GM19043 (cell line): Measurements from ENCODE around the gene DUSP28.
"Not testable (repeated sequence)": the region's sequence is repeated elsewhere in the genome, so short reads cannot be mapped to it uniquely, and the experiment has no call there.

ENCODE experiments used
- ATAC-seq: cut with Tn5 transposase; IDR thresholded peaks from one replicate; pipeline ENCODE4 v1.9.1; 2021; ENCODE audit warnings: low read depth; ENCODE audit not compliant: unreplicated experiment

DUSP28 gene

GRCh38 chr2:240560084-240560479, at the start of gene DUSP28:
Gene DUSP28 (plus strand): TSS chr2:240560357. CDS start chr2:240560685, 328 bp downstream.
- peak; percentile 44 for ATAC-seq

DNA sequence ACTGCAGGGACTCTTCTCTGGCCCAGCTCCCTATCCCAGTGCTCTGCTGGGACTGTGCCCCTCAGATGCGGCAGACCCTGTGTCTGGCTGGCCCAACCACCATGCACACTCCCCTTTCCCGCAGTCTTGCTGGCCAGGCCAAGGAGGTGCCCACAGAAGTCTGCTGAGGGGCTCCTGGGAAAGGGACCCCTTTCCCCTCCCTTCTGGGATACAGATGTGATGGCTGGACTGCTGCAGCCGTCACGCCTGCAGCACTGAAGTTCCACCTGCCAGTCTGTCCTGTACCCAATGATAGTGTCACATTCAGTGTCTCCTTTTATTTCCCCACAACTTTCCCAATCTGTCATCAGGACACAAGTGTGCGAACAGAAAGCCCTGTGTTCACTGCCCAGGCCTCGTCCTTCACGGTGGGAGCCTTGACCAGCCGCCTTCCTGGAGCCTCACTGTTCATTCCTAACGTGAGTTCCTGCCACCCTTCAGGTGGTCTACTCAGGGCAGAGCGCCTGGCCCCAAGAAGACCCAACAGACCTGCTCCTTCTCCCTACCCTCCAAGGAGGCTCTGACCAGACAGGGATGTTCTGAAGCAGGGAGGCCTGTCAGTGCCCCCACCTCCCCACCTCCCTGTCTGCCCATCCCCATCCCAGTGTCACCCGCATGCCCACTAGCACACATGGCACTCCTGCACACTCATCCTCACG, 49.5 kb upstream of the DUSP28 start:
- no peak for ATAC-seq

DNA sequence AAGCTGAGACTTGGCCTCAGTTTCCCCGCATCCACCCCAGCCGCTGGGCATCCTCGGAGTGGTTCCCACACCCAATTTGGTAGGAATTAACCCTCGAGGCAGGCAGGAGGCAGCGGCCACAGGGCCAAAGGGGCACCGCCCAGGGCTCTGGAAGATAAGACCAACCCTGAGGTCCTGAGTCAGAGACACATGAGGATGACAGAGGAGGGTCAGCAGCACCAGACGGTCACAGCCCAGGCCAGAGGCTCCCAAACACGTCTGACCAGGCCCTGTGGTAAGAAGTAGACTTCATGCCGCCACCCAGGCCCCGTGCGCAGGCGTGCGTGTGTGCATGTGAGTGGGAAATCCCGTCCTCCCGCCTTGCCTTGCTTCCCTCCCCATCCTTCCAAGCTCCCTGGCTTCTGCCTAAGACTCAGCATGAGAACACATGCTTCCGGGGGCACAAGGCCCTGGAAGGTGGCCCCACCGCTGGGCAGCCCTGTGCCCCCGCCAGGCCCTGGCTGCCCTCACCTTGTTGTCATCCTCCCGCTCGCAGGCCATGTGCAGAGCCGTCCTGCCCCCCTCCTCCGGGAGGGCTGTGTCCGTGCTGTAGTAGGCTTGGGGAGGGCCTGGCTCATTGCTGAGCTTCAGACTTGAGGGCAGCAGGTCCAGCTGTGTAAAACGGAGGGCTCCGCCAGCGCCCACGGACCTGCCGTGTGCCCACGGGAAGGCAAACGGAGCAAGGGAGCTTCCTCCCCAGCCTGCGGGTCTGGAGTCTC, 48.6 kb upstream of the DUSP28 start:
- ATAC-seq, result no peak

GRCh38 chr2:240512109-240512485, 48.1 kb upstream of the DUSP28 start:
- no peak for ATAC-seq

- ATAC-seq, result no peak
Measured at GRCh38 chr2:240512666-240513535, 47.3 kb upstream of the DUSP28 start.

- ATAC-seq, result peak; percentile 96
Measured at GRCh38 chr2:240513549-240514287, 46.4 kb upstream of the DUSP28 start.

GRCh38 chr2:240514631-240515030, 45.5 kb upstream of the DUSP28 start:
- no peak for ATAC-seq

DNA sequence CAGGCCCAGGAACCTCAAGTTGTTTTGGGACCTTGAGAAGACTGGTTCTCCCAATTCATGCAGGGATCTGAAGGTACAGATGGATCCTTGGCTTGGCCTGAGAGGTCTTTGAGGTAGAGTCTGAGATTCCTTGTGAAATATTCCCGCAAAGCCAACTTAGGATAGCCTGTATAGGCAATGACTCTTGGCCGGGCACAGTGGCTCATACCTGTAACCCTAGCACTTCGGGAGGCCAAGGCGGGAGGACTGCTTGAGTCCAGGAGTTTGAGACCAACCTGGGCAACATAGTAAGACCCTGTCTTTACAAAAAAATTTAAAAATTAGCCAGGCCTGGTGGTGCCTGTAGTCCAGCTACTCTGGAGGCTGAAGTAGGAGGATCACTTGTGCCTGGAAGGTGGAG, 42.8 kb upstream of the DUSP28 start:
- ATAC-seq, result no peak

GRCh38 chr2:240518981-240519380, 41.2 kb upstream of the DUSP28 start:
- ATAC-seq, result no peak

GRCh38 chr2:240519396-240520129, 40.6 kb upstream of the DUSP28 start:
- ATAC-seq, result no peak

DNA sequence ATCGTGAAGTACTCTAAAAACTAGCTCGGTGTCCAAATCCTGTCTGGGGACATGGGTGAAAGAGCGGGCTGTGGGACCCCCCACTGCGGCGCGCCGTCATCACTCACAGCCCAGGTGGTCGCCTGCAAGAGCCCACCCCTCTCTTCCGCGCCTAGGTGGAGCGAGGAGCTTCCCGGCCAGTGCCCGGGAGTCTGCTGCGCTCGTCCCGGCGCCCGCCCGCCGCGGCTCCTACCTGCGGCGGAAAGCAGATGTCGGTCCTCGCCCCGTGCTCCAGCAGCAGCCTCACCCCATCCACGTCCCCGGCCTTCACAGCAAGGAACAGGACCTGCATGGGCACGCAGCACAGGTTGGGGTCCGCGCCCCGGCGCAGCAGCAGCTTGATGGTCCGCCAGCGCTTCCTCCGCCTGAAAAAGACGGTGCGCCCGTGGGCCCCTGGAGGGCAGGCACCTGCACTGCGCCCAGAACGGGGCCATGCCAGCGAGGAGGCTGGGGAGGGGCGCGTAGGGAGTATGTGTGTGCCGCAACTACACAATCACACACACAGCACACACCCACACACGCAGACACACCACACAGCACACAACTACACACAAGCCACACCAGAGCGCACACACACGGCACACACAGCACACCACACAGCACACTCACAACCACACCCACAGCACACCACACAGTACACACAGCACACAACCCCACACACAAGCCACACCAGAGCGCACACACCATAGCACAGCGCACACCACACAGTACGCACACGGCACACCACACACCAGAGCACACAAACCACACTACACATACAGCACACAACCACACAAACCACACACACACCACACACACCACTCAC, 39.8 kb upstream of the DUSP28 start:
- no peak for ATAC-seq

GRCh38 chr2:240520974-240521350, 39.2 kb upstream of the DUSP28 start:
- ATAC-seq, result no peak

DNA sequence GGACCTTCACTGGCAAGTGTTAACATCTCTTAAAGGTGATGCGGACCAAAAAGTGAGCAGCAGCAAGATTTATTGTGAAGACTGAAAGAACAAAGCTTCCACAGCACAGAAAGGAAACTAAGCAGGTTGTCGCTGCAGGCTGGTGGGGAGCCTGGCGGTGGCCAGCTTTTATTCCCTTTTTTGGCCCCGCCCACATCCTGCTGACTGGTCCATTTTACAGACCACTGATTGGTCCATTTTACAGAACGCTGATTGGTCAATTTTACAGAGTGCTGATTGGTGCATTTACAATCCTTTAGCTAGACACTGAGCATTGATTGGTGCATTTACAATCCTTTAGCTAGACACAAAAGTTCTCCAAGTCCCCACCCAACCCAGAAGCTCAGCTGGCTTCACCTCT, 38.3 kb upstream of the DUSP28 start:
- ATAC-seq, result not testable (repeated sequence)

DNA sequence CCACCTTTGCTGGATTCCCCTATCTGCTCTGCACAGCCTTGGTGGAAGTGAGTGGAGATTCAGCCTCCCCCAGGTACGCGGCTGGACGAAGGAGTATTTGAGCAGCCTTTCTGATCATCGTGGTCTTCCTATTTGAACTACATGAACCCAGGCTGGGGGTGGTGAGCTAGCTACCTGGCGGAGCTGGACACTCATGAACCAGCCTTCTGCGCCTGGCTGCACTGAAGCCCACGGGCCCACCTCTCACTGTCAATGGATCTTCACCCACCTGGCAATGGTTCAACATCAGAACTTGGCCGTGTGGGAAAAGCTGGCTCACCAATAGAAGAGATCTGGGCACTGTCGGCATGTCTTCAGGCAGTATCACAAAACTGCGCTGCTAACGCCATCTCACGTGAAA, 37.8 kb upstream of the DUSP28 start:
- ATAC-seq, result no peak

DNA sequence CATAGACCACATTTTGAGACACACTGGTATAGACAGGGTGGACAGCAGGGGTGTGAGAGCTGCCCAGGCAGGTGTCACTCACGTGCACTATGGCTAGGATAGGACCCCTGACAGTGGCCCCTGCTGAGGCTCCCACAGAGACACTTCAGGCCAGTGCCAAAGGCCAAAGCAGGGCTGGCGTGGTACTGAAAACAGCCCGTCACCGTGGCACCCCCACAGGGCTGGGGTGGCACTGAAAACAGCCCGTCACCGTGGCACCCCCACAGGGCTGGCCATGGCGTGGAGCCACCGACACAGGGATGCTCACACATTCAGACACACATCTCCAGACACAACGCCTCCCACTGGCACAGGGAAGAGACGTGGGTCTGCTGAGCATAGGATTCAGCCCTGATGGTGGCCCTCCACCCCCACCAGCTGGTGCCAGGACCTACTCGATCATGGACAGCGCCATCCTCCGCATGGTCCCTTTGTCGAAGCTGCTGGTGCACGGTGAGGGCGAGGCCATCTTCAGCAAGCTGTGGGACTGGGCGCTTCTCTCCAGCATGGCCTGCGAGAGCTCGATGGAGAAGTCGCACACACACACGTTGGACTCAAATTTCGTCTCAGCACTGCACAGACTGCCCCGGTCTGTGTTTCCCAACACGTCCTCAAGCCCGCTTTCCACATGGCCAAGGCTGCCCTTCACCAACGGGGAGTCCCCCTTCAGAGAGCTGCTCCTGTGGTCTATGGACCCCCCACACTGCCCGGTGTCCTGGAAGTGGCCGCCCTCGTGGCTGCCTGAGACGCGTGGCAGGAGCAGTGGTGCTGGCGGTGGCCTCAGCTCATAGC, 36.5 kb upstream of the DUSP28 start:
- ATAC-seq, result no peak

DNA sequence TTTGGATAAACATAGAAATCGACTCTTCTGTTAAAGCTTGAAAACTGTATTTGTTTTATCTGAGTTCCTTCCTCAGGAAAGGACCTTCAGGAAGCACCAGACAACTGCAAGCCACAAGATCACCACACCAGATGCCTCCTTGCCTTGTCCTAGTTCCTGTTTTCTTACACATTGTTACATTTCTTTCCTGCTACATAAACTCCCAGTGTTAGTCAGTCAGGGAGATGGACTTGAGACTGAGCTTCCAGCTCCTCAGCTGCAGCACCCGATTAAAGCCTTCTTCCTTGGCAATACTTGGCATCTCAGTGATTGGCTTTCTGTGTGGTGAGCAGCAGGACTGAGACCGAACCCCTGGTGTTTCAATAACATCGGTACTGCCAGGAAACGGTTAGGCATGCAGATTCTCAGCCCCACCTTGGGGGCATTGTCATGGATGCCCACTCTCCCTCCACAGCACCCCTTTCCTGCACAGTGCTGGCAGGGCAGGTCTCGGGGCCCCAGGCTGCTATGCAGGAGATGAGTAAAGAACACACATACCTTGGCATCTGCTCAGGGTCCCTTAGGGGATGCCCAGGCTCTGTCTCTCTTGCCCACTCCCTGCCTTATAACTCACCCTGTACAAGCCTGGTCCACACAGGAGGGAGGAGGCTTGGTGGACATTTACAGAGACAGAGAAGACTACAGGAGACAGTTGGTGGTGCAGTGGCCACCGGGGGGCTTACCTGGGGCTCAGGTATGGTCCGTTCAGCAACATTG, 35.0 kb upstream of the DUSP28 start:
- ATAC-seq, result no peak

DNA sequence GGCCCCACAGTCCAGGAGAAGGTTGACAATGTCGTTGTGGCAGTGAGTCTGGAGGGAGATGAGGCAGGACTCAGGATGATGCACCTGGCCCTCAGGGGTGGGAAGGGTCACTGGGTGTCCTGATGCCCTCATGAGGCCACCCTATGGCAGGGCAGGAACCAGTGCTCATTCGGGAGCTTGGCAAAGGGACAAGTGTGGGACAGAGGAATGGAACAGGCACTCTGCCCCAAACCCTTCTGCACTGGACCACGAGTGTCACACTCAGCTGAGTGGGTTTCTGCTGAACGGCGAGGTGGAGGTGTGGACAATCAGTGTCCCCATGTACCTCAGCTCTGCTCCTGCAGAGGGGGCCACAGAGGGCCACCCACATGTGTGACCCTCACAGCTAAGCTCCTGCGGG, 34.4 kb upstream of the DUSP28 start:
- no peak for ATAC-seq
